Measurements from ENCODE around the gene NACC2.

DNA sequence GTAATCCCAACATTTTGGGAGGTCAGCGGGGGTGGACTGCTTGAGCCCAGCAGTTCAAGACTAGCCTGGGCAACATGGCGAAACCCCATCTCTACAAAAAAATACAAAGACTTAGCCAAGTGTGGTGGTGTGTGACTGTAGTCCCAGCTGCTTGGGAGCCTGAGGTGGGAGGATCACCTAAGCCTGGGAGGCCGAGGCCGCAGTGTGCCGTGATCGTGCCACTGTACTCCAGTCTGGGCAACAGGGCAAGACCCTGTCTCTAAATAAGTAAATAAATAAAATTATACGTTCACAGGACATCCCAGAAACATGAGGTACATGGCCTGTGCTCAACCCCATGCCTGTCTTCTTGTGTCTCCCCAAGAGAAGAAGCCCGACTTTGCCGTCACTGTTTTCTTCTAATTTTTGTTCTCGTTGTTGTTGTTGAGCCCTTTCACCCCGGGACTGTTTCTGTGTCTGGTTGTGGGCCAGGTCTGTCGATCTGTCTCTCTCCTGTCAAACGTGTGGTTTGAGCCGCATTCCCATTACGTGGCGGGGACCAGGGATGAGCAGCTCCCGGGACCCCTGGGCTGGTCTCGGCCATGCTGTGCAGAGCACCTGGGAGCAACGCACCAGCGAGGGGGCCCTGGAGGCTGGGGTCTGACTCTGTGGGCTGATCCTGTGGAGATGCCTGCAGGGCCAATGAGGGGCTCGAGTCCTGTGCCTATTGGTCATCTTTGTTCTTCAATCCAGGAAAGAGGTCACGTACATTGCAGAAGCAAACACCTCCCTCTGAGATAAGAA lies 32.2 kb downstream of the NACC2 start:
- TF ChIP-seq POLR2AphosphoS5 (IDR thresholded peaks at IDR 0.05) (no peak), POLR2A (IDR thresholded peaks at IDR 0.05) (no peak)
